ENCODE data around the gene ZNF33A. TPM values are rescaled to one million over a fixed set of nuclear protein-coding genes. Genes with fewer than 3 reads are reported as not detected.
"Not testable (repeated sequence)": the region's sequence is repeated elsewhere in the genome, so short reads cannot be mapped to it uniquely, and the experiment has no call there.

The ZNF33A gene
- total RNA-seq, 1 donor = 39.0 TPM

DNA sequence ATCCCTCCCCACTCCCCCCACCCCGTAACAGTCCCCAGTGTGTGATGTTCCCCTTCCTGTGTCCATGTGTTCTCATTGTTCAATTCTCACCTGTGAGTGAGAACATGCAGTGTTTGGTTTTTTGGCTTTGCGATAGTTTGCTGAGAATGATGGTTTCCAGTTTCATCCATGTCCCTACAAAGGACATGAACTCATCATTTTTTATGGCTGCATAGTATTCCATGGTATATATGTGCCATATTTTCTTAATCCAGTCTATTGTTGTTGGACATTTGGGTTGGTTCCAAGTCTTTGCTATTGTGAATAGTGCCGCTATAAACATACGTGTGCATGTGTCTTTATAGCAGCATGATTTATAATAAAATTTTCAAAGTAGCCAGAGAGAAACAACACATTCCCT, 8.6 kb downstream of the ZNF33A start:
- H3K9me3 ChIP-seq (ENCODE audit: low read depth, low read length); H3K4me3 ChIP-seq (ENCODE audit: low read length); H3K27me3 ChIP-seq (ENCODE audit: insufficient read depth, low read length); H3K4me1 ChIP-seq (ENCODE audit: insufficient read depth, low read length): not testable (repeated sequence)

DNA sequence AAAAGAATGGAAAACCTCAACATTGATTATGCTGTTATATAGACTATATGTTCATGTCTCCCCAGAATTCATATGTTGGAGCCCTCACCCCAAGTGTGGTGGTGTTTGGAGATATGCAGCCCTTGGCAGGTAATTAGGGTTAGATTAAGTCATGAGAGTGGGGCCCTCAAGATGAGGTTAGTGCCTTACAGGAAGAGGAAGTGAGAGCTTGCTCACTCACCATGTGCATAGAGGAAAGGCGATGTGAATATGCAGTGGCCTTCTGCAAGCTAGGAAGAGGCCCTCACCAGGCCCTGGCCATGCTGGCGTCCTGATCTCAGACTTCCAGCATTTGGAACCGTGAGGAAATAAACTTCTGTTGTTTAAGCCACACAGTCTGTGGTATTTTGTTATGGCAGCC, 14.8 kb downstream of the ZNF33A start:
- H3K4me1 ChIP-seq (ENCODE audit: insufficient read depth, low read length) = peaks cover 4% of the 10 kb centered on the region
- no peaks in the 10 kb centered on the region for H3K27me3 ChIP-seq (ENCODE audit: insufficient read depth, low read length)
- H3K4me3 ChIP-seq (ENCODE audit: low read length) = no peak overlapping the region
- no peaks in the 10 kb centered on the region for H3K9me3 ChIP-seq (ENCODE audit: low read depth, low read length)

DNA sequence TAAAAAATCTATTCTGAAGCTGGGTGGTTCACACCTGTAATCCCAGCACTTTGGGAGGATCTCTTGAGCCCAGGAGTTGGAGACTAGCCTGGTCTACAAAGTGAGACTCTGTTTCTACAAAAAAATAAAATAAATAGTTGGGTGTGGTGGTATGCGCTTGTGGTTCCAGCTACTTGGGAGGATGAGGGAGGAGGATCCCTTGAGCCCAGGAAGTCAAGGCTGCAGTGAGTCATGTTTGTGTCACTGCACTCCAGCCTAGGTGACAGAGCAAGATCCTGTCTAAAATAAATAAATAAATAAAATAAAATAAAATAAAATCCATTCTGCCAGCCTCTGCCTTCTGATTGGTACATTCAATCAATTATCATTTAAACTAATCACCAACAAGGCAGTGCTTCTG, 17.5 kb downstream of the ZNF33A start:
- Histone ChIP-seq H3K9me3 (ENCODE audit: low read depth, low read length) (no peaks in the 10 kb centered on the region), H3K4me1 (ENCODE audit: insufficient read depth, low read length) (peaks cover 11% of the 10 kb centered on the region), H3K27me3 (ENCODE audit: insufficient read depth, low read length) (no peaks in the 10 kb centered on the region), H3K4me3 (ENCODE audit: low read length) (no peak overlapping the region)

DNA sequence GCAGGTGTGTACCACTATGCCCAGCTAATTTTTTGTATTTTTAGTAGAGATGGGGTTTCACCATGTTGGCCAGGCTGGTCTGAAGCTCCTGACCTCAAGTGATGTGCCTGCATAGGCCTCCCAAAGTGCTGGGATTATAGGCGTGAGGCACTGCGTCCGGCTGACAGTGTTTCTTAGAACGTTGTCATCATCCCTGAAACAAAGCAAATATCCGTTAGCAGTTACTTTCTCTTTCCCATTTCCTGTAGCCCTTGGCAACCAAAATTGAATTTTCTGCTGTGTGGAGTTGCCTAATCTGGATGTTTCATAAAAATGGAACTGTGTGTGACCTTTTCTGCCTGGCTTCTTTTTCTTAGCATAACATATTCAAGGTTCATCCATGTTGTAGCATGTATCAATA, 22.4 kb downstream of the ZNF33A start:
- no peaks in the 10 kb centered on the region for H3K9me3 ChIP-seq (ENCODE audit: low read depth, low read length)
- H3K4me3 ChIP-seq (ENCODE audit: low read length) = no peak overlapping the region
- peaks cover 8% of the 10 kb centered on the region for H3K4me1 ChIP-seq (ENCODE audit: insufficient read depth, low read length)
- no peaks in the 10 kb centered on the region for H3K27me3 ChIP-seq (ENCODE audit: insufficient read depth, low read length)

DNA sequence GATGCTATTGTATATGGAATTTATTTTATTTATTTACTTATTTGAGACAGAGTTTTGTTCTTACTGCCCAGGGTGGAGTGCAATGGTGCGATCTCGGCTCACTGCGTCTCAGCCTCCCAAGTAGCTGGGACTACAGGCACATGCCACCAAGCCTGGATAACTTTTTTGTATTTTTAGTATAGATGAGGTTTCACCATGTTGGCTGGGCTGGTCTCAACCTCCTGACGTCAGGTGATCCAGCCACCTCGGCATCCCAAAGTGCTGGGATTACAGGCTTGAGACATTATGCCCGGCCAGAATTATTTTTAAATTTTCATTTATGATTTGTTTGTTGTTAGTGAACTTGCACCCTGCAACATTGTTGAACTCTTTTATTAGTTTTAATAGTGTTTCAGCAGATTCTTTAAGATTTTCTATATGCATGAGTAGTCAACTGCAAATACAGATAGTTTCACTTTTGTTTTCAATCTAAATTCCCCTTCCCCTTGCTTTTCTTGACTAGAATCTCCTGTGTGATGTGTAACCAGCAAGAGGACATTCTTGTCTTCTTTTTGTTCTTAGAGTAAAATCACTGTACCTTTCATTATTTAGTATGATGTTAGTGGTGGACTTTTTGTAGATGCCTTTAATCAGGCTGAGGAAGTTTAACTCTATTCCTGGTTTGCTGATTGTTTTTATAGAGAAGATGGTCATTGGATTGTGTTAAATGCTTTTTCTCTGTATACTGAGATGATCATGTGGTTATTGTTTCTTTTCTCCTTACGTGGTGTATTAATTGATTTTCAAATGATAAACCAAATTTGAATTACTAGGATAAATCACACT, 27.8 kb downstream of the ZNF33A start:
- H3K4me3 ChIP-seq (ENCODE audit: low read length) = no peak overlapping the region
- no peaks in the 10 kb centered on the region for H3K27me3 ChIP-seq (ENCODE audit: insufficient read depth, low read length)
- H3K9me3 ChIP-seq (ENCODE audit: low read depth, low read length) = no peaks in the 10 kb centered on the region
- peaks cover 9% of the 10 kb centered on the region for H3K4me1 ChIP-seq (ENCODE audit: insufficient read depth, low read length)

DNA sequence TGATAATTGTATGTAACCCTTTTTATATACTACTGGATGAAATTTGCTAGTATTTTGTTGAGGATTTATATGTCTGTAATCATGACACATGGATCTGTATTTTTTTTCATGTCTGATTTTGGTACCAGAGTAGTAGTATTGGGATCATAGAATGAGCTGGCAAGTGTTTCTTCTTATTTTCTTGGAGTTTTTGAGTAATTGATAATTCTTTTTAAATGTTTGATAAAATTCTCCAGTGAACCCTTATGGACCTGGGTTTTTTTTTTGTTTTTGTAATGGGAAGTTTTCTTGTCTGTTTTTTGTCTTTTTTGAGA, 28.4 kb downstream of the ZNF33A start:
- H3K9me3 ChIP-seq (ENCODE audit: low read depth, low read length) = no peaks in the 10 kb centered on the region
- peaks cover 9% of the 10 kb centered on the region for H3K4me1 ChIP-seq (ENCODE audit: insufficient read depth, low read length)
- H3K27me3 ChIP-seq (ENCODE audit: insufficient read depth, low read length) = no peaks in the 10 kb centered on the region
- H3K4me3 ChIP-seq (ENCODE audit: low read length) = no peak overlapping the region

DNA sequence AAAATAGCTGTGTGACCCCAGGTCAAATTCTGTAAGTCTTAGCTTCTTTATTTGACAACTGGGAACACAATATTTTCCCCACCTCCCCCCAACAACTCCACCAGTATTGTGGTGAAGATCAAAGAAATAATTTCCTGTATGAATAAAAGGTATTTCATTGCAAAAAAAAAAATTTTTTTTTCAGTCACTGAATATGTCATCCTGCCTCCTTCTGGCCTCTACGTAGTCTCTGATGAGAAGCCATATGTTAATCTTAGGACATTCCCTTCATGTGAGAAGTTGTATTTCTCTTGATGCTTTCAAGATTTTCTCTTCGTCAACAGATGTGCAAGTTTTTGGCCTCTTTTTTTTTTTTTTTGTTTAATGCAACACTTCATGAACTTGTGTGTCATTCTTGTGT, 33.0 kb downstream of the ZNF33A start:
- H3K4me1 ChIP-seq (ENCODE audit: insufficient read depth, low read length) = peaks cover 4% of the 10 kb centered on the region
- no peaks in the 10 kb centered on the region for H3K9me3 ChIP-seq (ENCODE audit: low read depth, low read length)
- no peak overlapping the region for H3K4me3 ChIP-seq (ENCODE audit: low read length)
- H3K27me3 ChIP-seq (ENCODE audit: insufficient read depth, low read length) = no peaks in the 10 kb centered on the region

DNA sequence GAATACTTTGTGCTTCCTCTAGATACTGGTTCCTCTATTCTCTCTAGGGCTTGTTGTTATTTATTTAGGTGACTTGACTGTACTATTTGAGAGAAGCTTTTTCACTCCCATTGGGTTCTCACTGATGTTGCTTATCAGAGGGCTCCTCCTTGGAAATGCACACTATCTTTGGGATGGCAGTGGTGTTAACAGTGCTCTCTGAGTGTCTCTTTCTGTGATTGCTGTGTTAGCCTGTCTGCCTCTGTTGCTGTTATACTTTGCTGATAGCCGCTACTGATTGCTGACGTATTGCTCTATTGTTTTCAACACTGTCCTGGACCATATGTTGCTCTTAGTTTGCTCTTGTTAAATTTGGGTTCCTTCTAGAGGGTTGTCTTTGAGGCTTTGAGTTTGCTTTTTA, 34.7 kb downstream of the ZNF33A start:
- Histone ChIP-seq H3K27me3 (ENCODE audit: insufficient read depth, low read length) (no peaks in the 10 kb centered on the region), H3K9me3 (ENCODE audit: low read depth, low read length) (no peaks in the 10 kb centered on the region), H3K4me3 (ENCODE audit: low read length) (no peak overlapping the region), H3K4me1 (ENCODE audit: insufficient read depth, low read length) (no peaks in the 10 kb centered on the region)

DNA sequence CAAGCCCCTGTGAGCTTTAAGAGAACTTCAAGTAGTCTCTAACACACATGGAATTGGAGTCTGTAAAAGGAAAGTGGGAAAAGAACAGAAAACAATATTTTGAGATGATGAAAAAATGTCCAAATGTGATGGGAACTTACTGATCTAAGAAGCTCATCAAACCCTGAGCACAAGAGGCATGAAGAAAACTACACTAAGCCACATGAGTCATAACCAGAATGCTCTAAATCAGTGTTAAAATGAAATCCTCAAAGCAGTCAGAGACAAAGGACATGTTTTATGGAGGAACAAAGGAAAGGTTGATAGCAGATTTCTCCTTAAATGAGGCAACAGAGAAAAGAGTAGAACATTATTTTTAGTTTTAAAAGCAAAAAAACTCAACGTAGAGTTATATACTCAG, 37.2 kb downstream of the ZNF33A start:
- no peaks in the 10 kb centered on the region for H3K4me1 ChIP-seq (ENCODE audit: insufficient read depth, low read length)
- H3K27me3 ChIP-seq (ENCODE audit: insufficient read depth, low read length) = no peaks in the 10 kb centered on the region
- no peak overlapping the region for H3K4me3 ChIP-seq (ENCODE audit: low read length)
- H3K9me3 ChIP-seq (ENCODE audit: low read depth, low read length) = peaks cover 9% of the 10 kb centered on the region

DNA sequence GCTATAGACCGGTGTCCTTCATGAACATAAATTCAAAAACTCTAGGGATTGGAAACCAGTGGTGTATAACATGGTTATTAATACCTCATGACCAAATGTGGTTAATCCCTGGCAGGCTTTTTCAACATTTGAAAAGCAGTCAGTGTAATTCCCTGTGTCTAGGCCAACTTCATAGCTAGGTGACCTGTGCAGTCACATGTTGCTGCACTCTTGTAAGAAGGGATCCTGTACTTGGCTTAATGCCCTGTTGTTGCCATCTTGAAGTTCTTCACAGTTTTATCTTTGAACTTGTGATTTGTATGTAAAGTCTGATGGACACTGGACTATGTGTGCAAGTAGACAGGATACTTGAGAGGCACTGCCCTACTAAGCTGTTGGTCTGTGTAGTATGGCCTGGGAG, 39.7 kb downstream of the ZNF33A start:
- Histone ChIP-seq H3K27me3 (ENCODE audit: insufficient read depth, low read length) (no peaks in the 10 kb centered on the region), H3K4me3 (ENCODE audit: low read length) (no peak overlapping the region), H3K4me1 (ENCODE audit: insufficient read depth, low read length) (no peaks in the 10 kb centered on the region), H3K9me3 (ENCODE audit: low read depth, low read length) (peaks cover 32% of the 10 kb centered on the region)

DNA sequence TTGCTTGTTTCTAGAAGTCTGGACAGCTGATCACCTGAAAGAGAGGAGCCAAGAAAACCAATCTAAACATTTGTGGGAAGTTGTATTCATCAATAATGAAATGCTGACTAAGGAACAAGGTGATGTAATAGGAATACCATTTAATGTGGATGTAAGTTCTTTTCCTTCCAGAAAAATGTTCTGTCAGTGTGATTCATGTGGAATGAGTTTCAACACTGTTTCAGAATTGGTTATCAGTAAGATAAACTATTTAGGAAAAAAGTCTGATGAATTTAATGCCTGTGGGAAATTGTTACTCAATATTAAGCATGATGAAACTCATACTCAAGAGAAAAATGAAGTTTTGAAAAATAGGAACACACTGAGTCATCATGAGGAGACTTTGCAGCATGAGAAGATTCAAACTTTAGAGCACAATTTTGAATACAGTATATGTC, 43.9 kb downstream of the ZNF33A start:
- peaks cover 63% of the 10 kb centered on the region for H3K9me3 ChIP-seq (ENCODE audit: low read depth, low read length)
- H3K4me1 ChIP-seq (ENCODE audit: insufficient read depth, low read length) = no peaks in the 10 kb centered on the region
- no peak overlapping the region for H3K4me3 ChIP-seq (ENCODE audit: low read length)
- H3K27me3 ChIP-seq (ENCODE audit: insufficient read depth, low read length) = no peaks in the 10 kb centered on the region

DNA sequence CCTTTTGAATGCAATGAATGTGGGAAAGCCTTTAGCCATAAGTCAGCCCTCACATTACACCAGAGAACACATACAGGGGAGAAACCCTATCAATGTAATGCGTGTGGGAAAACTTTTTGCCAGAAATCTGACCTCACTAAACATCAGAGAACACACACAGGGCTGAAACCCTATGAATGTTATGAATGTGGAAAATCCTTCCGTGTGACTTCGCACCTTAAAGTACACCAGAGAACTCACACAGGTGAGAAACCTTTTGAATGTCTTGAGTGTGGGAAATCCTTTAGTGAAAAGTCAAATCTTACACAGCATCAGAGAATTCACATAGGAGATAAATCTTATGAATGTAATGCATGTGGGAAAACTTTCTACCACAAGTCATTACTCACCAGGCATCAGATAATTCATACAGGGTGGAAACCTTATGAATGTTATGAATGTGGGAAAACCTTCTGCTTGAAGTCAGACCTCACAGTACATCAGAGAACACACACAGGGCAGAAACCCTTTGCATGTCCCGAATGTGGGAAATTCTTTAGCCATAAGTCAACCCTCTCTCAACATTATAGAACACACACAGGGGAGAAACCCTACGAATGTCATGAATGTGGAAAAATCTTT, 44.9 kb downstream of the ZNF33A start:
- not testable (repeated sequence) for H3K4me1 ChIP-seq (ENCODE audit: insufficient read depth, low read length); H3K4me3 ChIP-seq (ENCODE audit: low read length); H3K27me3 ChIP-seq (ENCODE audit: insufficient read depth, low read length)
- H3K9me3 ChIP-seq (ENCODE audit: low read depth, low read length) = peaks cover 63% of the 10 kb centered on the region

DNA sequence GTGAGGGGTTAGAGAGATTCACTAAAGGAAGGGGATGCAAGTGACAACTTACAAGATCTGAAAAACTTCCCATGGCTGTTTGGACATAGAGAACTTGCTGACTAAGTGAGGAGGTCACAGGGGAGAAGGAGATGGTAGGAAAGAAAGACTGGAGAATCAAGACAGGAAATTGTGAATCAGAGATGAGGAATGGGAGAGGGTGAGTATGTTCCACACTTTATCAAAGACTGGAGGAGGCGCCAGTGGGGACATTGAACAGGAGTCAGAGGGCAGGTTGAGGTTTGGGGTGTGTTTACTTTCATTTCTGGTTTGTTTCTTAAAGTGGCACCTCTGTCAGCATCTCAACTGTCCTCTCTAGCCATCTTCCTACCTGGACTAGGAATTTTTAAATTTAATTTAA, 59.2 kb downstream of the ZNF33A start:
- not testable (repeated sequence) for H3K4me1 ChIP-seq (ENCODE audit: insufficient read depth, low read length); H3K27me3 ChIP-seq (ENCODE audit: insufficient read depth, low read length); H3K4me3 ChIP-seq (ENCODE audit: low read length); H3K9me3 ChIP-seq (ENCODE audit: low read depth, low read length)

DNA sequence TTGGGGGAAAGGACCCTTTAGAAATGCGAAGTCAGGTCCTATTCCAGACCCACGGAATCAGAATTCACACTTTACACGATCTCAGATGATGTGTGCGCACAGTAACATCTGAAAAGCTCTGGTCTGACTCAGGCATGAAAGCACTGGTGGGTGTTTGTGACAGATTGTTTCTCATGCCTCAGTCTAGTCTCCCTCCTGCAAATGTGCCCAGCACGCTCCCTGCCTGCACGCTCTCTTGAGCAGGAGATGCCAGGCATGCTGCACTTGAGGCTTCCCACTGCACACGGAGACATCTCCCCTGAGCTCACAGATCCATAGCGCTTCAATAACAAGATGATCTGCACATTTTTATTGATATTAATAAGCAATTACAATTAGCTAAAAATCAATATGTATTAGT, 60.0 kb downstream of the ZNF33A start:
- Histone ChIP-seq H3K4me1 (ENCODE audit: insufficient read depth, low read length) (no peaks in the 10 kb centered on the region), H3K27me3 (ENCODE audit: insufficient read depth, low read length) (no peaks in the 10 kb centered on the region), H3K9me3 (ENCODE audit: low read depth, low read length) (peaks cover 2% of the 10 kb centered on the region), H3K4me3 (ENCODE audit: low read length) (no peak overlapping the region)

DNA sequence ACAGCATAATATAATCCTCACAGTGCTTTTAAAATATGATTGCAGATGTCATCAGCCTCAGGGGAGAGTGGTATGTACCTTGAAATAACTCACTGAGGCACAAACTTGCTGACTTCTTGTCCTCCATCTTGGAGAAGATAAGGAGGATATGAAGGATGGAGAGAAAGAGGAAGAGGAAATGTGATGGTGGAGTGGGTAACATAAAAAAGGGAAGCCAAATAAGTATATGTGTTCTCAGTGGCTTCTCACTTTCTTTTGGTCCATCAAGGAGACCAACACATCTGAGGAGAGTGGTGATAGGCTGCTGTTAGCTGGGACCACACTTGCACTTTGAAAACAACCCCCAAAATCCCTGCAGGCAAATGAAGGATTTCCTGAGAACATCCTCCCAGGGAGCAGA, 62.1 kb downstream of the ZNF33A start:
- H3K4me3 ChIP-seq (ENCODE audit: low read length) = no peak overlapping the region
- peaks cover 7% of the 10 kb centered on the region for H3K9me3 ChIP-seq (ENCODE audit: low read depth, low read length)
- H3K4me1 ChIP-seq (ENCODE audit: insufficient read depth, low read length) = no peaks in the 10 kb centered on the region
- H3K27me3 ChIP-seq (ENCODE audit: insufficient read depth, low read length) = no peaks in the 10 kb centered on the region

DNA sequence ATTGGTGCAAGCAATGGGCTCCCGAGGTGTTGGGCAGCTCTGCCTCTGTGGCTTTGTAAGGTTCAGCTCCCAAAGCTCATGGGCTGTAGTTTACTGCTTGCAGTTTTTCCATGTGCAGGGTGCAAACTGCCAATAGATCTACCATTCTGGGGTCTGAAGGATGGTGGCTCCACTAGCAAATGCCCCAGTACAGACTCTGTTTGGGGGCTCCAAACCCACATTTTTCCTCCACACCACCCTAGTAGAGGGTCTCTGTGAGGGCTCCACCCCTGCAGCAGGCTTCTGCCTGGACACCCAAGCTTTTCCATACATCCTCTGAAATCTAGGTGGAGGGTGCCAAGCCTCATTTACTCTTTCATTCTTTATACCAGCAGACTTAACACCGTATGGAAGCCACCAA, 66.2 kb downstream of the ZNF33A start:
- peaks cover 7% of the 10 kb centered on the region for H3K9me3 ChIP-seq (ENCODE audit: low read depth, low read length)
- H3K4me3 ChIP-seq (ENCODE audit: low read length) = no peak overlapping the region
- H3K4me1 ChIP-seq (ENCODE audit: insufficient read depth, low read length) = no peaks in the 10 kb centered on the region
- no peaks in the 10 kb centered on the region for H3K27me3 ChIP-seq (ENCODE audit: insufficient read depth, low read length)
